Mammary epithelial cell (primary cell): ENCODE results near the gene FGF8.

Experiments used
- CTCF ChIP-seq, 2 donors: IDR thresholded peaks in 1 of 2; conservative IDR thresholded peaks in 1 of 2; 2 replicates each; pipeline ENCODE4 v1.5.1; 2011 to 2012; ENCODE audit warnings: inconsistent platforms in 2 of 2, low read length in 2 of 2, mild to moderate bottlenecking in 2 of 2, control low read depth in 1 of 2, low read depth in 1 of 2; ENCODE audit not compliant: insufficient read depth in 1 of 2; ENCODE audit errors: extremely low read depth in 1 of 2
- EZH2 ChIP-seq: IDR thresholded peaks from 2 replicates; pipeline ENCODE4 v1.6.1; 2012; ENCODE audit warnings: low read length, inconsistent platforms, borderline replicate concordance

GRCh38 chr10:101767966-101768790 is 7.7 kb downstream of the FGF8 start:
- TF ChIP-seq EZH2 (no peak), CTCF (conservative IDR thresholded peaks at IDR 0.05 in 1 of 2, IDR thresholded peaks at IDR 0.05 in 1 of 2; ENCODE audit: extremely low read depth in 1 of 2, insufficient read depth in 1 of 2, low read depth in 1 of 2, low read length in 2 of 2) (no peak)
